Pancreas (tissue), 10 donors: ENCODE data around the gene NKX6-2. TPM values are rescaled to one million over a fixed set of nuclear protein-coding genes. Genes with fewer than 3 reads are reported as not detected.

Experiments used
- ATAC-seq, 4 donors: fragments of 200-7000 bp; cut with Tn5 transposase; one replicate each; pipeline versions ENCODE4 v1.8.0 to v1.9.1; 2020; ENCODE audit warnings: mild to moderate bottlenecking in 4 of 4, moderate library complexity in 4 of 4
- DNase-seq, 6 donors: peaks; one replicate each; pipeline ENCODE4 v3.0.0-alpha.2; 2020
- FAIRE-seq: peaks from 2 replicates; lab custom pipeline; 2012; peaks lifted over from hg19 to GRCh38; lab: Jason Lieb, UNC
- H3K27ac ChIP-seq, 4 donors: fragments of 200-600 bp; sonication (generic); 1 replicate in 3 of 4; 2 replicates in 1 of 4; pipeline versions ENCODE4 v1.5.0 to v1.8.0; 2020
- H3K27me3 ChIP-seq, 4 donors: fragments of 200-600 bp; one replicate each; pipeline ENCODE4 v1.8.0; 2021
- H3K36me3 ChIP-seq, 3 donors: fragments of 200-600 bp; sonication (generic) in 1 of 3; one replicate each; pipeline versions ENCODE4 v1.5.0 to v1.8.0; 2020 to 2021
- H3K4me1 ChIP-seq, 3 donors: fragments of 200-600 bp; one replicate each; pipeline ENCODE4 v1.8.0; 2021
- H3K4me3 ChIP-seq, 4 donors: fragments of 200-600 bp; sonication (generic) in 2 of 4; one replicate each; pipeline versions ENCODE4 v1.5.0 to v1.8.0; 2020 to 2021
- H3K9me3 ChIP-seq, 4 donors: fragments of 200-600 bp; one replicate each; pipeline ENCODE4 v1.8.0; 2021
- CTCF ChIP-seq, 4 donors: fragments of 200-600 bp; sonication (generic) in 3 of 4; IDR thresholded peaks; one replicate each; pipeline versions ENCODE4 v1.5.0 to v1.8.0; 2021; ENCODE audit warnings: antibody characterized with exemption in 4 of 4
- WGBS, 2 donors: extraction: QIAGEN DNeasy Blood & Tissue Kit; methylation state at CpG; one replicate each; pipeline ENCODE4 v1.1.7; 2013; 5-methylcytosine and 5-hydroxymethylcytosine counted together
- intact Hi-C, 3 donors: fragments of 100-400 bp; cut with DNase I; formaldehyde crosslinking; loops; one replicate each; pipeline versions ENCODE4 v1.11.1 to v1.14.2; 2022
- polyA plus RNA-seq, 2 donors: library from polyadenylated mRNA; stranded (reverse); fragments of 200-250 nt; gene quantifications; one replicate each; pipeline ENCODE4 v1.2.3, GENCODE V29; 2013
- total RNA-seq, 6 donors: library from RNA; stranded (reverse); fragmentation: NEBNext Ultra II Directional in 4 of 6; extraction: Animal tissue kit (Norgen Biotek cat#: 25700) in 4 of 6; gene quantifications; one replicate each; pipeline versions ENCODE4 v1.2.1 to v1.2.4, GENCODE V29; 2021 to 2023
- donor health status: healthy with polysubstance abuse.
- donor health status: DM: no; HTN: no; CAD: no; lungs with moderate emphysema.
- donor health status: DM: no; HTN: no; CAD: no.
- donor health status: control.
- donor health status: control.
- donor health status: Bipolar disorder and iron deficiency.
- donor health status: DM: yes; HTN: yes; CAD: no.
- donor health status: DM: no; HTN: no; CAD: no.
- donor health status: DM: no; HTN: no; CAD: no.
- donor health status: DM: yes; HTN: yes; CAD: no.

NKX6-2 gene
- total and polyA plus RNA-seq, 8 donors, result 0.09 to 2.3 (median 0.16) TPM; not detected in 3

- no peaks in the 10 kb centered on the region for H3K27me3 ChIP-seq
- DNase-seq, result no peak
- H3K27ac ChIP-seq, result no peak overlapping the region
- H3K9me3 ChIP-seq, result no peaks in the 10 kb centered on the region
- no peaks in the 10 kb centered on the region for H3K4me1 ChIP-seq
- no peak for FAIRE-seq
- 92 to 93% methylated on average over 19 of the region's 19 CpGs for WGBS, 2 donors
- H3K36me3 ChIP-seq, result no peaks in the 10 kb centered on the region
- no peak for TF ChIP-seq CTCF (IDR thresholded peaks at IDR 0.05)
- intact Hi-C loops, result no loop called here
- no peak overlapping the region for H3K4me3 ChIP-seq
- no peak for ATAC-seq
These were observed 50.6 kb downstream of the NKX6-2 start for GRCh38 chr10:132735341-132735775.

- no peaks in the 10 kb centered on the region for H3K27me3 ChIP-seq
- FAIRE-seq (no peak), ATAC-seq (no peak), DNase-seq (no peak)
- no peaks in the 10 kb centered on the region for H3K9me3 ChIP-seq
- 92 to 93% methylated on average over 19 of the region's 19 CpGs for WGBS, 2 donors
- H3K27ac ChIP-seq, result no peak overlapping the region
- no peak for TF ChIP-seq CTCF (IDR thresholded peaks at IDR 0.05)
- H3K4me3 ChIP-seq, result no peak overlapping the region
- H3K36me3 ChIP-seq, result no peaks in the 10 kb centered on the region
- no peaks in the 10 kb centered on the region for H3K4me1 ChIP-seq
- intact Hi-C loops, result no loop called here
These were observed 52.0 kb downstream of the NKX6-2 start for GRCh38 chr10:132733926-132734325.

Other genes with a start within 250 kb of the NKX6-2 start
- 10 to 100 TPM in 5 of 6 donors, 1 to 10 TPM in 1; 8.9 to 15.6 (median 11.9) TPM for gene INPP5A, start 248.4 kb downstream of the NKX6-2 start, total RNA-seq
- 10 to 100 TPM in 1 of 2 donors, 1 to 10 TPM in 1; 5.9 to 11.4 TPM for gene INPP5A, start 248.4 kb downstream of the NKX6-2 start, polyA plus RNA-seq
- 1 to 10 TPM in 2 of 6 donors, under 1 TPM in 4; 0.39 to 1.3 (median 0.79) TPM for gene CFAP46, start 156.4 kb upstream of the NKX6-2 start, total RNA-seq
- gene CFAP46, start 156.4 kb upstream of the NKX6-2 start, polyA plus RNA-seq, result 1 to 10 TPM; 1.3 to 1.6 TPM